Loucy (cell line): ENCODE results near the gene AGAP1.

Experiments used
- H2AFZ ChIP-seq: fragments of 200-600 bp; sonication (generic); 2 replicates; pipeline ENCODE4 v1.6.0; 2016; ENCODE audit warnings: antibody characterized with exemption, mild to moderate bottlenecking, low read length, moderate library complexity
- H3F3A ChIP-seq: fragments of 200-600 bp; 2 replicates; pipeline ENCODE4 v1.6.0; 2016; ENCODE audit warnings: antibody characterized with exemption, low read depth, mild to moderate bottlenecking
- H3K27me3 ChIP-seq: fragments of 200-600 bp; sonication (generic); 2 replicates; pipeline ENCODE4 v1.6.1; 2014; ENCODE audit warnings: low read length, mild to moderate bottlenecking; ENCODE audit not compliant: insufficient read depth, poor library complexity, severe bottlenecking
- H3K36me3 ChIP-seq: fragments of 200-600 bp; sonication (generic); 2 replicates; pipeline ENCODE4 v1.6.1; 2016; ENCODE audit warnings: low read length; ENCODE audit not compliant: insufficient read depth
- H3K4me1 ChIP-seq: fragments of 200-600 bp; sonication (generic); 2 replicates; pipeline ENCODE4 v1.5.1; 2014; ENCODE audit warnings: low read length, mild to moderate bottlenecking; ENCODE audit not compliant: insufficient read depth, poor library complexity, severe bottlenecking
- H3K4me2 ChIP-seq: fragments of 200-600 bp; sonication (generic); 2 replicates; pipeline ENCODE4 v1.6.0; 2014; ENCODE audit warnings: antibody characterized with exemption, low read length, low read depth, mild to moderate bottlenecking; ENCODE audit not compliant: poor library complexity, severe bottlenecking
- H3K4me3 ChIP-seq: fragments of 200-600 bp; sonication (generic); 2 replicates; pipeline ENCODE4 v1.5.1; 2014; ENCODE audit warnings: low read length, mild to moderate bottlenecking, mixed read lengths; ENCODE audit not compliant: poor library complexity, severe bottlenecking
- H3K79me2 ChIP-seq: fragments of 200-600 bp; sonication (generic); 2 replicates; pipeline ENCODE4 v1.6.1; 2014; ENCODE audit warnings: low read length; ENCODE audit not compliant: insufficient read depth
- H3K9ac ChIP-seq: fragments of 200-600 bp; sonication (generic); 2 replicates; pipeline ENCODE4 v1.6.0; 2014; ENCODE audit warnings: mild to moderate bottlenecking, low read depth, low read length, moderate library complexity; ENCODE audit not compliant: poor library complexity, severe bottlenecking
- H3K9me2 ChIP-seq: fragments of 200-600 bp; sonication (generic); replicated peaks from 2 replicates; pipeline ENCODE4 v1.6.1; 2016; ENCODE audit warnings: low read depth, low read length, mixed read lengths
- H3K9me3 ChIP-seq: fragments of 200-600 bp; sonication (generic); 2 replicates; pipeline ENCODE4 v1.6.1; 2014; ENCODE audit warnings: mild to moderate bottlenecking, antibody characterized with exemption, low read length, low read depth; ENCODE audit not compliant: insufficient read depth
- H4K20me1 ChIP-seq: fragments of 200-600 bp; sonication (generic); 2 replicates; pipeline ENCODE4 v1.6.0; 2014; ENCODE audit warnings: antibody characterized with exemption, low read length, mild to moderate bottlenecking; ENCODE audit not compliant: insufficient read depth, poor library complexity, severe bottlenecking
- CTCF ChIP-seq: fragments of 200-600 bp; sonication (generic); conservative IDR thresholded peaks from 2 replicates; pipeline ENCODE4 v1.5.1; 2014; ENCODE audit warnings: mild to moderate bottlenecking, antibody characterized with exemption, low read length
- EZH2phosphoT487 ChIP-seq: fragments of 200-600 bp; IDR thresholded peaks from 2 replicates; pipeline ENCODE4 v1.6.1; 2018; ENCODE audit warnings: antibody characterized with exemption, mild to moderate bottlenecking, moderate library complexity, borderline replicate concordance

AGAP1 gene

GRCh38 chr2:235599596-235600338, 105.9 kb downstream of the AGAP1 start:
- H3K4me3 ChIP-seq = no peak overlapping the region
- no peak overlapping the region for H2AFZ ChIP-seq
- TF ChIP-seq CTCF (no peak), EZH2phosphoT487 (no peak)
- H3F3A ChIP-seq = no peaks in the 10 kb centered on the region
- H3K36me3 ChIP-seq = no peaks in the 10 kb centered on the region
- H4K20me1 ChIP-seq = no peaks in the 10 kb centered on the region
- no peaks in the 10 kb centered on the region for H3K4me1 ChIP-seq
- no peaks in the 10 kb centered on the region for H3K79me2 ChIP-seq
- H3K27me3 ChIP-seq = no peaks in the 10 kb centered on the region
- no peak overlapping the region for H3K4me2 ChIP-seq
- H3K9me3 ChIP-seq = no peaks in the 10 kb centered on the region
- H3K9ac ChIP-seq = no peak overlapping the region
- H3K9me2 ChIP-seq = no peaks in the 10 kb centered on the region

- Histone ChIP-seq H3K27me3 (no peaks in the 10 kb centered on the region), H3K4me2 (no peak overlapping the region), H3K9ac (no peak overlapping the region), H3K4me1 (no peaks in the 10 kb centered on the region), H3F3A (no peaks in the 10 kb centered on the region), H3K36me3 (no peaks in the 10 kb centered on the region), H3K9me3 (no peaks in the 10 kb centered on the region), H4K20me1 (no peaks in the 10 kb centered on the region), H2AFZ (no peak overlapping the region), H3K4me3 (no peak overlapping the region), H3K79me2 (no peaks in the 10 kb centered on the region), H3K9me2 (no peaks in the 10 kb centered on the region)
- TF ChIP-seq EZH2phosphoT487 (no peak), CTCF (no peak)
These were observed 106.6 kb downstream of the AGAP1 start for GRCh38 chr2:235600406-235600805.

GRCh38 chr2:235600926-235601325, 107.1 kb downstream of the AGAP1 start:
- no peak for TF ChIP-seq EZH2phosphoT487
- TF ChIP-seq CTCF = no peak
- H3K4me3 ChIP-seq = no peak overlapping the region
- H3K9me2 ChIP-seq = no peaks in the 10 kb centered on the region
- no peaks in the 10 kb centered on the region for H3F3A ChIP-seq
- H2AFZ ChIP-seq = no peak overlapping the region
- no peaks in the 10 kb centered on the region for H3K9me3 ChIP-seq
- no peak overlapping the region for H3K4me2 ChIP-seq
- no peaks in the 10 kb centered on the region for H3K36me3 ChIP-seq
- no peaks in the 10 kb centered on the region for H3K79me2 ChIP-seq
- H3K9ac ChIP-seq = no peak overlapping the region
- no peaks in the 10 kb centered on the region for H3K4me1 ChIP-seq
- no peaks in the 10 kb centered on the region for H4K20me1 ChIP-seq
- H3K27me3 ChIP-seq = no peaks in the 10 kb centered on the region
